Mononuclear cell (primary cell): Measurements from ENCODE around the gene MYO5A. TPM values are rescaled to one million over a fixed set of nuclear protein-coding genes. Genes with fewer than 3 reads are reported as not detected.

Experiments
- H3K27me3 ChIP-seq: 2 replicates; pipeline ENCODE4 v1.6.0; 2011; ENCODE audit warnings: low read length, control low read depth; ENCODE audit not compliant: insufficient read depth
- H3K4me1 ChIP-seq: 2 replicates; pipeline ENCODE4 v1.5.1; 2011; ENCODE audit warnings: mild to moderate bottlenecking, low read length, control low read depth; ENCODE audit not compliant: insufficient read depth
- H3K4me3 ChIP-seq: 2 replicates; pipeline ENCODE4 v1.5.1; 2011; ENCODE audit warnings: mild to moderate bottlenecking, low read length, moderate library complexity
- H3K9me3 ChIP-seq: 2 replicates; pipeline ENCODE4 v1.5.1; 2011; ENCODE audit warnings: low read depth, mild to moderate bottlenecking, control low read depth, low read length
- total RNA-seq: library from RNA; depleted of rRNA; stranded (reverse); fragments of >200 nt; gene quantifications from one replicate; pipeline ENCODE4 v1.2.3, GENCODE V29; 2012

MYO5A gene
- total RNA-seq, 1 donor, result 69.7 TPM

DNA sequence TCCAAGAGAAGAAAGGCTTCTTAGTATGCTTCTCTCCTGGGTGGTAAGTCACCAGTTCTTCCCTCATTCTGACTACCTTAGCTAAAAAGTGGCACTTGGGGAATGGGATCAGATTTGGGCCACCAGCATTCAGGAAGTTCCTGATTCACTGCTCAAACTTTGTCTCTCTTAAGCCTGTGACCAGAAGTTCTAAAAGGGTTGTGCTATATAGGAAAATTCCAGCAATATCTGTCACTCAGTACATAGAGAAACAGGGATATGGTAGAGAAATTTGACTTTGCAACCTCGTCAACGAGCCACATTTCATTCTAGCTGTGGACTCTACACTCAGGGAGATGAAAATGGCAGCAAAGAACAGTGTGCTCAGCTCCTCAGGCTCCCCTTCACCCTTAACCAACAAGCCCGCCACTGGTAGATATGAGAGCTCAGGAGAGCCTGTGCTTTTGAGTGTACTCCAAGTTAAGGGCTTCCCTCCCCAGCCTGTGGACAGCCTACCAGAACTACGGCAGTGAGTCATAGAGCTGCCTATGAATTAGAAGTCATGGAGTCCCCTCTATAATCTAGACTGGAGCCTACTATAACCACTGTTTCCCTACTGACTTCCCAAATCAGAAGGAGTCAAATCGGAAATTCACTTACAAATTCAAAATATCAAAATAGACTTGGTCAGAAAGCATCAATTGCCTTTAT lies 180.5 kb downstream of the MYO5A start:
- Histone ChIP-seq H3K4me3 (no peak overlapping the region), H3K9me3 (no peaks in the 10 kb centered on the region), H3K4me1 (peaks cover 12% of the 10 kb centered on the region), H3K27me3 (no peaks in the 10 kb centered on the region)

DNA sequence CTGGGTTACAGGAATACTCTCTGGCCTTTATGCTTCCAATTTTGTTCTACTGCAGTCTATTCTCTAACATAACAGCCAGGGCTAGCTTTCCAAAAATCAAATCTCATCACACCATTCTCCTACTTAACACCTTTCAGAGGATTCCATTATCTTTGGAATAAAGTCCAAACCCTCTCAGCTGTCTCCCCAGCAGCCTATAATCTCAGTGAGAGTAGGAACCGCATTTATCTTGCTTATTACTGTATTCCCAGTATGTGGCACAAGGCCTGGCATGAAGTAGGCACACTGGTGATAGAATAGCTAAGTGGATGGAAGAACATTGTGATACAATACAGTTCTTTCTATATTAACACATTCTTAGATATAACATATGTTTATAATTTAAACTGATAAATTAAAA lies 184.1 kb downstream of the MYO5A start:
- no peaks in the 10 kb centered on the region for H3K4me1 ChIP-seq
- H3K27me3 ChIP-seq, result no peaks in the 10 kb centered on the region
- no peaks in the 10 kb centered on the region for H3K9me3 ChIP-seq
- H3K4me3 ChIP-seq, result no peak overlapping the region

DNA sequence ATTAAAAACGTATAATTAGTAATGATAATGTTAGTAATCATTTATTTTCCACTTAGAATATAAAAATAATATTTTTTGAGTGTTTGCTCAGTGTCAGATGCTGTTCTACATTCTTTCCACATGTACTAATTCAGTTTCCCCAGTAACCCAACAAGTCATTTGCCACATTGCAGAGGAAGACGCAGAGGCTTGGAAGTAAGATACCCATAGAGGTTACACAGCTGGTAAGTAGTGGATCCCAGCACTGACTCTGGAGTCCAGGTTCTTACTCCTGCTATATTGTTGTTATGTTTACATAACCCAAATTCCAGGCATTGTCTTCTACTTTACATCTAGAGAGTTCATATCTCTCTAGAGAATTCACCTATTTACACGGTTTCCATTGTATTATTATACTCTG lies 184.8 kb downstream of the MYO5A start:
- no peak overlapping the region for H3K4me3 ChIP-seq
- no peaks in the 10 kb centered on the region for H3K4me1 ChIP-seq
- H3K27me3 ChIP-seq, result no peaks in the 10 kb centered on the region
- H3K9me3 ChIP-seq, result no peaks in the 10 kb centered on the region

DNA sequence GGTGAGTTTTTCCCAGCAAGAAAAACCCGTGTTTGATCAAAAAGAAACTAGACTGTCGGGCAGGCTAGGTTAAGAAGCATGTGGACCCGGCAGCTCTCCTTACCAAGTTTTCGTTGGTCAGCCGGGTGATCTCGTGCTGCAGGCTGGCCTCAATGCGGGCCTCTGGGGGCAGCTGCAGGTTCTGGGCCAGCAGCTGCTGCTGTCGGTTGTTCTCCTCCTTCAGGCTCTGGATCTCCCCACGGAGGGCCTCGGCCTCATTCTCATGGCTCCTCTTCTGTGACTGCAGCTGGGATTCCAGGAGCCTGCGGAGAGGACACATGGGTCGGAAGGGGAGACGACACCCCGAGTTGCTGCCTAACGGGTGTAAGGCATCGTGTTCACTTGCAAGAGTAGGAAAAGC lies 188.6 kb downstream of the MYO5A start:
- no peak overlapping the region for H3K4me3 ChIP-seq
- no peaks in the 10 kb centered on the region for H3K4me1 ChIP-seq
- no peaks in the 10 kb centered on the region for H3K9me3 ChIP-seq
- H3K27me3 ChIP-seq, result no peaks in the 10 kb centered on the region

DNA sequence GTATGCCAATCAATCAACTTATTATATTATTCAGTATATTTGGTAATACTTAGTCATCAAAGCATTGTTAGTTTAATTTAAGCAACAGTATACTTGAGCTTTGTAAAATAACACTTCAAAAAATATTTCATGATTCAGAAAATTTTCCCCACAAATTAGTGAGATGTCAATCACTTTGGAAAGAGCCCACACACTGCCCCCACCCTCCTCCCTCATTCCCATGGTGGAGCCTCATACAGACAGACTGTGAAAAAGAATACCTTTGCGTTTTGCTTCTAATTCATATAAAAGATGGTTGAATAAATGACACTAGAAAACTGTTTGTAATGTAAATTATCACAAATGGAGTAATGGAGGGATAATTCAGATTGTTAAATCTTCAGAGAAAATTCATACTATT lies 189.8 kb downstream of the MYO5A start:
- H3K9me3 ChIP-seq, result no peaks in the 10 kb centered on the region

DNA sequence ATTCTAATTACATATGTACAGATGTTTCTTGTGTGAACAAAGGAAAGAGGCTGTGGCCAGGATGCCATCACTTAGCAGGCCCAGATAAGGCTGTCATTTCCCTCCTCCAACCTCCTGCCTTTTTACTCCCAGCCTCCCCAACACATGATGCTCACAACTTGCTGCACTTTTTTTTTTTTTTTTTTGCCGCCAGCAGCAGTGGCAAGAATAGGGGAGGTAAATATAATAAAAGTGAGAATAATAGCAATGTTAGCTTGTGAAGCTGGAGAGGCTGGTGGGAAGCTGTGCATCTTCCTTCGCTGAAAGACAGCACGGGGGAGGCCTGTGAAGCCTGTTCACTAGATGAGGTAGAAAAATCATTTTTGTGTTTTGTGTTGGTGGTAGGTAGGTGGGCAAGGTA lies 190.6 kb downstream of the MYO5A start:
- no peaks in the 10 kb centered on the region for H3K9me3 ChIP-seq
- no peaks in the 10 kb centered on the region for H3K4me1 ChIP-seq
- no peaks in the 10 kb centered on the region for H3K27me3 ChIP-seq
- no peak overlapping the region for H3K4me3 ChIP-seq

More for the DNA sequence above, 189.8 kb downstream of the MYO5A start:
- no peak overlapping the region for H3K4me3 ChIP-seq
- H3K27me3 ChIP-seq, result no peaks in the 10 kb centered on the region
- no peaks in the 10 kb centered on the region for H3K4me1 ChIP-seq

DNA sequence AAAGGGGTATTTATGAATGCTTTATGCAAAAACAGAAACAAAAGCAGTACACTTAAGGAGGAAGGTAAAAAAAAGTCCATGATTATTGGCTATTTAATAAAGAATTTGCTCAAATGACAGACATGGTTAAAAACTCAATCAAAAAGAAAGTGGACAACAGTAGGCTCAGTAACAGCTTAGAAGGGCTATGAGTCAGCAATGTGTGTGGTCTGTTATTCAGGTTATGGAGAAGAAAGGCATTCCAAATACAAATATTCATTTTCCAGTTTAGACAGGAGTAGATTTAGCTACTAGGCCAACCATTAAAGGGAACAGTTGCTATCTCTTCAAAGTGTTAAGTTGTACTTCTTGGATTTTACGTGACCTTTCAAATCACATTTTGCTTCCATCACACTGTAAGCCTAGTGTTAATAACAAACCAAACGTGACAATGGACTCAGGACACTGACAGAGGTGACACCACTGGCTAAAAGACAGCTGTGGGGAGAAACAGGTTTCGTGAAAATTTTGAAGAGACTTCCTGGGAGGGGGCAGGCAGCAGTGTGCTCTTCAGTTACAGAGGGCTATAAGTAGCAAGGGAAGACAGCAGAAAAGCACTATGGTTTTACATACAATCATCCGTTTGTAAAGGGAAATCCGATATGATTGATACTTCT lies 191.4 kb downstream of the MYO5A start:
- Histone ChIP-seq H3K4me1 (no peaks in the 10 kb centered on the region), H3K4me3 (no peak overlapping the region), H3K9me3 (no peaks in the 10 kb centered on the region), H3K27me3 (no peaks in the 10 kb centered on the region)

DNA sequence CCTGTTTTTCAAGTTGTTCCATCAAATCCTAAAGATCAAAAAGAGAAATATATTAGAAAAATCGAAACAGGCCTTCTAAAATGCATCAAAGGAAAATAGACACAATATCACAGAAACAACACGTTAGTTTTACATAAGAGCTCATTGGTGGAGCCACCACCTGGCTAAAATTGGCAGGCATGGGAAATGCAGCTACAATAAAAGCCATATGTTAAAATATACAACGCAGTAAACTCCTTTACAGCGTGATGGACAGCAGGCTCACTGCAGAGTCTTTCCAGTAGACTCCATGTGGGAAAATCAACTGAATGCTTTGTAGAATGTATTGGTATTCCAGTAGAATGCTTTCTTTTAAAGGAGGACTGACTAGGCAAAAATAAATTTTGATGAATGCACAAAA lies 192.2 kb downstream of the MYO5A start:
- H3K27me3 ChIP-seq, result no peaks in the 10 kb centered on the region
- H3K9me3 ChIP-seq, result no peaks in the 10 kb centered on the region
- H3K4me1 ChIP-seq, result peaks cover 2% of the 10 kb centered on the region
- H3K4me3 ChIP-seq, result no peak overlapping the region

DNA sequence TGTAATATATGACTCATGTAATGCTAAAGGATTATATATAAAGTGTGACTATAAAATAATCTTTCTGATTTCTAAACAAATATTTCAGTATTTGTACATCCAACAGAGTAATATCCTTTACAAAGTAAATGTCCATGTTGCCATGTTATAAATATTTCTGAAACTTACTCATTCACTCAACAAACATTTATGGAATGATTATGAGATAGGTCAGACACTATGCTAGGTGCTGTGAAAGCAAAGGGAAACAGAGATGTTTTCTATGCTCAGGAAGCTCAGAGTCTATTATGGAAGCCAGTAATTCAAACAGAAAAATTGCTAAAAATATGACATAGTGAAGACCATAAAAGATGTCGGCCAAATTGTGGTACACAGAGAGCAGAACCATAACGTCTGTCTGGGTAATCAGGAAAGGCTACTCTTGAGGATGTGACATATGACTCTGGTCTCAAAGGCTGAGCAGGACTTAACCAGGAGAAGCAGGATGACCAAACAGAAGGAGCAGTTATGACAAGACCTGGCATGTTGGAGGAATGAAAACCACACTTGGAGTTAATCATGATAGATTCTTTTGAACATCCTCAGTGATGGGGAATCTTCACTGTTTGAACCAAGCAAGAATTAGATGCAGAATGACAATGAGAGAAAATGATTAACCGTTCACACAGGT lies 194.1 kb downstream of the MYO5A start:
- no peaks in the 10 kb centered on the region for H3K27me3 ChIP-seq
- no peaks in the 10 kb centered on the region for H3K9me3 ChIP-seq
- H3K4me1 ChIP-seq, result peaks cover 4% of the 10 kb centered on the region
- no peak overlapping the region for H3K4me3 ChIP-seq

DNA sequence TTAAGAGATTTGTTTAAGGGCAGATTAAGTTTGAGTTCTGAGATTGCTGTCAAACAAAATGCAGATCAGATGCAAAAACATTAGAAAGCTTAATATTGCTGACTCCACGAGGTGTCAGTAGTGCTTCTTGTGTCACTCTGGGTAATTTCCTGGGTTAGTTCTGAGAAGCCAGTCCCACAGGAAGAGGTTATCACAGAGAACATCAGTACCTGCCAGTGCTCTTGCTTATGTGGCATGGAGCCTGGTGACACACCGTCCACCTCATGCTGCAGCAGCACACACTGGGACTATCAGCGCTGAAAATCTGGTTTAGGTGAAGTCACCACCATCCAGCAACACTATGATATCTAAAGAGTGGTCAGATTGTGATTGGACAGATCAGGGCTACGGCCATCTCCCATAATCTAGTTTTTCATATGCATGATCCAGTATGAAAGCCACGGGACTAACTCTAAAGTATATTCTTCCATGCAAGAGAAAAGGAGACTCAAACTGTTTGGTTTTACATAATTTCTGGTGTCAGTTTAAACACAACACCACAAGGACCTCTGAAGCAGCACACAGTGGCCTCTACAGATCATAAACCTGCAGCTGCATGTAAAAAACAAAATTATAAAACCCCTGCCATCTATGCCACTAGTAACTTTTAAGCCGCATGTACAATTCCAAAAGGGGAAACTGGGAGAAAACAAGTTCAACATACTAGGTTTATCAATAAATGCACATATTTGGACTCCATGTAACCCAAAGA lies 197.0 kb downstream of the MYO5A start:
- H3K9me3 ChIP-seq, result no peaks in the 10 kb centered on the region
- H3K4me1 ChIP-seq, result peaks cover 4% of the 10 kb centered on the region
- H3K27me3 ChIP-seq, result no peaks in the 10 kb centered on the region
- H3K4me3 ChIP-seq, result no peak overlapping the region

DNA sequence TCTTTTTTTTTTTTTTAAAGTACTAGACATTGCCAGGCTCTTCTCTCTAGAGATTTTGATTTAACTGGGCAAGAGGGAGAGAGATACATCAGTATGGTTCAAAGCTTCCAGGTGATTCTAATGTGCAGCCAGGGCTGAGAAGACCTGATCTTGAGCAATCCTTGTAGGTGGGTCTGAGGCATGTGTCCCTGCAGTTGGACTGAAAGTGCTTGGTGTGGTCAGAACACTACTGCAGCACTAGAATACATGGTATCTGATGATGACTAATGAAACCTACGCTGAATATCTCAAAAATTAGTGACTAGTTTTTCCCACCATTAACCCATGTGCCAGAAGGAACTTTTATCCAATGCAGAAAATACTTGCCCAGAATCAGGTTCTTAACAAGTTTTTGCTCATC lies 198.7 kb downstream of the MYO5A start:
- H3K4me3 ChIP-seq, result no peak overlapping the region
- H3K27me3 ChIP-seq, result no peaks in the 10 kb centered on the region
- peaks cover 4% of the 10 kb centered on the region for H3K4me1 ChIP-seq
- H3K9me3 ChIP-seq, result no peaks in the 10 kb centered on the region

DNA sequence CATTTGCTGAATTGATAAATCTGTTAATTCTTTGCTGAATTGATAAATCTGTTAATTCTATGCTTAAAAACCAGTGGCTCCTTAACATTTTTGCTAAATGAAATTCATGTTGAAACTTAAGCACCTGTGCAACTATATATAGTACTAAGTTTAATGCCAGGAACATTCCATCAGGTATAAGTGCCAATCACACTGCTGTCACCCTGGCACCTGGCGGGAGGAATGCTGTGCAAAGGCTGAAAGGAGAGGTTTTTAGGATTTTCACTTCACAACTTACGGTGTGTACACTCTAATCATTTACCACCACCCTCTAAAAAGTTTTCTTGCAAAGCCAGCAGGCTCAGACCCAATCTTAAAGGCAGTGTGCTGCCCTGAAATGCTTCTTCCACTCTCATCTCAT lies 199.5 kb downstream of the MYO5A start:
- Histone ChIP-seq H3K4me1 (peaks cover 4% of the 10 kb centered on the region), H3K27me3 (no peaks in the 10 kb centered on the region), H3K9me3 (no peaks in the 10 kb centered on the region), H3K4me3 (no peak overlapping the region)

DNA sequence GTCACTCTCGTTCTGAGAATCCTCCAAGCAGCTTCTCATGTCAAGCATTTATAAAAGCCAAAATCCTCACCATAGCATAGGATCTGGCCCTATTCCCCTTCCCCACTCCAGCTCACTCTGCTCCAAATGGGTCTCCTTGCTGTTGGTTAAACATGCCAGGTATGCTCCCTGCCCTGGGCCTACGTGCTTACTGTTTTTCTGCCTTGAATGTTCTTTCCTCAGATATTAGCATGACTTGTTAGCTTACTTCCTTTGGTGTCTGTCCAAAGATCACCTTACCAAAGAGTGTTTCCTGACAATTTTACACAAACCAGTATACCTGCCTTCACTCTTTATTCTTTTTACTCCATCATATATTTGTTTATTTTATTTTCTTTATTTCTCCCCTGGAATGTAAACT lies 200.0 kb downstream of the MYO5A start:
- Histone ChIP-seq H3K4me1 (peaks cover 4% of the 10 kb centered on the region), H3K4me3 (no peak overlapping the region), H3K9me3 (no peaks in the 10 kb centered on the region), H3K27me3 (no peaks in the 10 kb centered on the region)

DNA sequence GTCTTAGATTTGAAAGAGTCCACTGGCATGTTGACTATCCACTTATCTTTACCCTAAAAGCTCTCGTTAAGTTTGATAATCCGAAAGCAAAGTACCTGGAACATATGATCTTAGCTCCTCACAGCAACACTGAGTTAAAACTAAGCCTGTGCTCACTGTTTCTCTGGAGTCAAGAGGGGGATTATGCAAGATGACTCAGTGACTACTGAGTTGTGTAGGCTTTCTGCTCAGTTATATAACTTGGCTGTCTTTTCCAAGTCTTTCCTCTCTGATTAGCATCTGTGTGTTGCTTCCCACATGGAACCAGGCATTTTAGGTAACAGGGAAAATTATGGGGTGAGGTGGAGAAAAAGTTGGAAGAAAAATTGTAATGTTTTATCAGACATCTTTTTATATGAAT lies 201.9 kb downstream of the MYO5A start:
- Histone ChIP-seq H3K4me1 (peaks cover 4% of the 10 kb centered on the region), H3K9me3 (no peaks in the 10 kb centered on the region), H3K4me3 (no peak overlapping the region), H3K27me3 (no peaks in the 10 kb centered on the region)

DNA sequence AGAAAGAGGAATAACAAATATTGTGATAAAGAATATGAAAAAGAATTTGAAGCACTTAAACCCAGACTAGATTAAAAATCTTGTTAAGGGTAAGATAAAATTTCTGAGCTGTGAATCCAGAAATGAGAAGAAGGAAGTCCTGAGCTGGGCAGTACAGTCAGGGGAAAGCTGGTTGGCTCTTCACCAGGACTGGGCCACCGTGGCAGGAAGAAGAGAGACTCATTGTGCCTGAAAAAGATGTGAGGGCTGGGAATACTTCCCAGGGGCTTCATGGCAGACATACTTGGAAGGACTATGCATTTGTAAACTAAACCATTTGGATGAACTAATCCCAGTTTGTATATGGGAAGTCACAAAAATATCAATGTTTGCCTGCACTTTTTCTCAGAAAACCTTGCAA lies 204.6 kb downstream of the MYO5A start:
- no peaks in the 10 kb centered on the region for H3K9me3 ChIP-seq
- H3K4me3 ChIP-seq, result no peak overlapping the region
- no peaks in the 10 kb centered on the region for H3K27me3 ChIP-seq
- no peaks in the 10 kb centered on the region for H3K4me1 ChIP-seq
